Prostate gland (tissue), 2 donors: ENCODE measurements around the gene ABLIM3.

ENCODE experiments used
- POLR2A ChIP-seq: fragments of 450-650 bp; IDR thresholded peaks from one replicate; pipeline ENCODE4 v1.6.1; 2016; ENCODE audit warnings: antibody characterized with exemption, mild to moderate bottlenecking
- POLR2AphosphoS5 ChIP-seq: sonication (generic); formaldehyde crosslinking; IDR thresholded peaks from one replicate; pipeline ENCODE4 v1.6.1; 2017; ENCODE audit warnings: antibody characterized with exemption
- TF ChIP-seq, protein P1 (sequence below), 4 experiments: fragments of 200-600 bp in 2 of 4; fragments of 450-650 bp in 2 of 4; sonication (generic) in 2 of 4; IDR thresholded peaks; 1 replicate in 3 of 4; 2 replicates in 1 of 4; pipeline ENCODE4 v1.5.1; 2016 to 2019; ENCODE audit warnings: antibody characterized with exemption in 4 of 4, mild to moderate bottlenecking in 2 of 4, moderate library complexity in 2 of 4

DNA sequence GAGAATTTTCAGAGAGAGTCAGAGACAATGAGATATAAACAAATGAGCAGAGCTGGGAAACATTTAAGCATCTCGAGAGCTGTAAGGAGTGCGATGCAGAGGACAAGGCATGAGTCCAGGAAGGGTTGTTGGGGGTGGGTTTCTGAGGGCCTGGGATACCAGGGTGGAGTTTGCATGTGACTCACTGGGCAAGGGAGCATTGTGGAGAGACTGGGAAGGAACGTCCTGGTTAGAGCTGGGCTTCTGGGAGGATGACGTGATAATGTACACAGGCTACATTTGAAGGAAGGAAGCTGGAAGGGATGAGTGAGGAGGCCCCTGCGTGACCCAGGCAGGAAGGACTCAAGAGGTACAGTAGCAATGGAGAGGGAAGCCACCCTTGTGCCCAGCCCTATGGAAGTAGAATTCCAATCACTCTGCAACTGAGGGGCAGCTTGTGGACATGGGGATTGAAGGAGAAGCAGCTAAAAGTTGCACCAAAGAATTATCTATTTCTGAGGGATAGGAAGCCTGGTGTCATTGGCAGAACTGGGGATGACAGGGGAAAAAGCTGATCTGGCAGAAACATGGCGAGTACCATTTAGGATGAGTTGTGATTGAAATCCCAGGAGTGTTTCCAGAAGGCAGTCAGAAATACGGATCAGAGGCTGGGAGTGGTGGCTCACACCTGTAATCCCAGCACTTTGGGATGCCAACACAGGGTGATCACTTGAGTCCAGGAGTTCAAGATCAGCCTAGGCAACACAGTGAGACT is 71.1 kb downstream of the ABLIM3 start:
- TF ChIP-seq POLR2A (no peak), POLR2AphosphoS5 (no peak)
- TF ChIP-seq, protein P1, sequence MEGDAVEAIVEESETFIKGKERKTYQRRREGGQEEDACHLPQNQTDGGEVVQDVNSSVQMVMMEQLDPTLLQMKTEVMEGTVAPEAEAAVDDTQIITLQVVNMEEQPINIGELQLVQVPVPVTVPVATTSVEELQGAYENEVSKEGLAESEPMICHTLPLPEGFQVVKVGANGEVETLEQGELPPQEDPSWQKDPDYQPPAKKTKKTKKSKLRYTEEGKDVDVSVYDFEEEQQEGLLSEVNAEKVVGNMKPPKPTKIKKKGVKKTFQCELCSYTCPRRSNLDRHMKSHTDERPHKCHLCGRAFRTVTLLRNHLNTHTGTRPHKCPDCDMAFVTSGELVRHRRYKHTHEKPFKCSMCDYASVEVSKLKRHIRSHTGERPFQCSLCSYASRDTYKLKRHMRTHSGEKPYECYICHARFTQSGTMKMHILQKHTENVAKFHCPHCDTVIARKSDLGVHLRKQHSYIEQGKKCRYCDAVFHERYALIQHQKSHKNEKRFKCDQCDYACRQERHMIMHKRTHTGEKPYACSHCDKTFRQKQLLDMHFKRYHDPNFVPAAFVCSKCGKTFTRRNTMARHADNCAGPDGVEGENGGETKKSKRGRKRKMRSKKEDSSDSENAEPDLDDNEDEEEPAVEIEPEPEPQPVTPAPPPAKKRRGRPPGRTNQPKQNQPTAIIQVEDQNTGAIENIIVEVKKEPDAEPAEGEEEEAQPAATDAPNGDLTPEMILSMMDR (IDR thresholded peaks at IDR 0.05): no peak
